H9 (cell line): ENCODE data around the gene BMPR2. TPM values are rescaled to one million over a fixed set of nuclear protein-coding genes. Genes with fewer than 3 reads are reported as not detected.

Experiments
- DNase-seq: peaks from one replicate; pipeline ENCODE4 v3.0.0-alpha.2; 2017
- H2AFZ ChIP-seq: one replicate; pipeline ENCODE4 v1.6.1; 2013; ENCODE audit warnings: mild to moderate bottlenecking, low read length, control low read depth, moderate library complexity
- H2AK5ac ChIP-seq: 2 replicates; pipeline ENCODE4 v1.6.1; 2013; ENCODE audit warnings: low read length, control low read depth, mixed read lengths; ENCODE audit not compliant: insufficient read length
- H2BK120ac ChIP-seq: one replicate; pipeline ENCODE4 v1.6.1; 2013; ENCODE audit warnings: low read depth, mild to moderate bottlenecking, low read length, control low read depth, inconsistent platforms; ENCODE audit not compliant: poor library complexity, severe bottlenecking
- H2BK12ac ChIP-seq: 2 replicates; pipeline ENCODE4 v1.6.1; 2013; ENCODE audit warnings: low read length, control low read depth, mixed read lengths, low read depth; ENCODE audit not compliant: insufficient read length
- H2BK15ac ChIP-seq: 2 replicates; pipeline ENCODE4 v1.6.1; 2013; ENCODE audit warnings: low read depth, low read length, control low read depth
- H2BK20ac ChIP-seq: one replicate; pipeline ENCODE4 v1.6.1; 2013; ENCODE audit warnings: low read depth, mild to moderate bottlenecking, low read length, control low read depth, inconsistent platforms; ENCODE audit not compliant: poor library complexity, severe bottlenecking
- H2BK5ac ChIP-seq: 2 replicates; pipeline ENCODE4 v1.6.1; 2013; ENCODE audit warnings: low read length, control low read depth, mixed read lengths; ENCODE audit not compliant: insufficient read length
- H3K14ac ChIP-seq: 2 replicates; pipeline ENCODE4 v1.6.1; 2013; ENCODE audit warnings: low read length, control low read depth; ENCODE audit not compliant: insufficient read depth
- H3K18ac ChIP-seq: 2 replicates; pipeline ENCODE4 v1.6.1; 2013; ENCODE audit warnings: low read depth, mild to moderate bottlenecking, mixed read lengths, low read length, control low read depth; ENCODE audit not compliant: insufficient read length
- H3K23ac ChIP-seq: 2 replicates; pipeline ENCODE4 v1.6.1; 2013; ENCODE audit warnings: low read length, control low read depth, mixed read lengths, low read depth; ENCODE audit not compliant: insufficient read length
- H3K23me2 ChIP-seq: 2 replicates; pipeline ENCODE4 v1.6.1; 2013; ENCODE audit warnings: low read depth, mild to moderate bottlenecking, mixed read lengths, low read length, control low read depth; ENCODE audit not compliant: insufficient read length, poor library complexity, severe bottlenecking
- H3K27ac ChIP-seq: 2 replicates; pipeline ENCODE4 v1.5.1; 2013; ENCODE audit warnings: low read length, control low read depth, mixed read lengths, low read depth; ENCODE audit not compliant: insufficient read length
- H3K27me3 ChIP-seq: 2 replicates; pipeline ENCODE4 v1.6.1; 2013; ENCODE audit warnings: low read length, control low read depth, inconsistent platforms; ENCODE audit not compliant: insufficient read depth
- H3K4ac ChIP-seq: 2 replicates; pipeline ENCODE4 v1.6.1; 2013; ENCODE audit warnings: low read depth, mild to moderate bottlenecking, control low read depth, inconsistent platforms, low read length, moderate library complexity
- H3K4me1 ChIP-seq: 2 replicates; pipeline ENCODE4 v1.6.1; 2013; ENCODE audit warnings: low read length, control low read depth, inconsistent platforms; ENCODE audit not compliant: insufficient read depth
- H3K4me2 ChIP-seq: 2 replicates; pipeline ENCODE4 v1.6.1; 2013; ENCODE audit warnings: low read length, control low read depth, mixed read lengths; ENCODE audit not compliant: insufficient read length, insufficient read depth
- H3K56ac ChIP-seq: 2 replicates; pipeline ENCODE4 v1.6.1; 2013; ENCODE audit warnings: low read depth, mild to moderate bottlenecking, mixed read lengths, low read length, control low read depth; ENCODE audit not compliant: insufficient read length
- H3K79me1 ChIP-seq: 2 replicates; pipeline ENCODE4 v1.6.1; 2013; ENCODE audit warnings: low read depth, mild to moderate bottlenecking, moderate library complexity, low read length, control low read depth, inconsistent platforms; ENCODE audit not compliant: insufficient read depth, poor library complexity, severe bottlenecking
- H3K79me2 ChIP-seq: 2 replicates; pipeline ENCODE4 v1.6.1; 2013; ENCODE audit warnings: low read length, control low read depth, inconsistent platforms; ENCODE audit not compliant: insufficient read depth
- H3K9ac ChIP-seq: 2 replicates; pipeline ENCODE4 v1.6.1; 2013; ENCODE audit warnings: low read length, control low read depth, mixed read lengths; ENCODE audit not compliant: insufficient read length; ENCODE audit errors: extremely low read depth
- H3K9me3 ChIP-seq: one replicate; pipeline ENCODE4 v1.6.1; 2013; ENCODE audit warnings: low read depth, low read length, inconsistent platforms; ENCODE audit not compliant: control insufficient read depth
- H3T11ph ChIP-seq: one replicate; pipeline ENCODE4 v1.6.1; 2013; ENCODE audit warnings: mild to moderate bottlenecking, low read length, control low read depth, inconsistent platforms
- H4K20me1 ChIP-seq: one replicate; pipeline ENCODE4 v1.6.1; 2013; ENCODE audit not compliant: control insufficient read depth, insufficient read length, insufficient read depth
- H4K5ac ChIP-seq: 2 replicates; pipeline ENCODE4 v1.6.1; 2013; ENCODE audit warnings: low read depth, mild to moderate bottlenecking, mixed read lengths, low read length, control low read depth; ENCODE audit not compliant: insufficient read length
- H4K8ac ChIP-seq: replicated peaks from 2 replicates; pipeline ENCODE4 v1.6.1; 2013; ENCODE audit warnings: low read length, control low read depth, mixed read lengths, low read depth; ENCODE audit not compliant: insufficient read length
- H4K91ac ChIP-seq: 2 replicates; pipeline ENCODE4 v1.6.1; 2013; ENCODE audit warnings: low read depth, mild to moderate bottlenecking, moderate library complexity, mixed read lengths, low read length, control low read depth; ENCODE audit not compliant: insufficient read length
- H3K27ac Mint-ChIP-seq, 3 experiments: 2 replicates in 2 of 3; 3 replicates in 1 of 3; pipeline ENCODE4 v1.8.0; 2020 to 2021; ENCODE audit warnings: mixed read lengths in 3 of 3, mild to moderate bottlenecking in 1 of 3, moderate library complexity in 1 of 3
- H3K27me3 Mint-ChIP-seq: 2 replicates; pipeline ENCODE4 v1.8.0; 2021; ENCODE audit warnings: low read depth, mild to moderate bottlenecking, moderate library complexity, mixed read lengths
- H3K36me3 Mint-ChIP-seq, 3 experiments: 2 replicates in 2 of 3; 3 replicates in 1 of 3; pipeline ENCODE4 v1.8.0; 2020 to 2021; ENCODE audit warnings: low read depth in 3 of 3, mixed read lengths in 3 of 3; ENCODE audit not compliant: insufficient read depth in 1 of 3
- H3K4me1 Mint-ChIP-seq, 2 experiments: 2 replicates each; pipeline ENCODE4 v1.8.0; 2020; ENCODE audit warnings: mixed read lengths in 2 of 2
- H3K4me3 Mint-ChIP-seq, 2 experiments: 2 replicates in 1 of 2; 3 replicates in 1 of 2; pipeline ENCODE4 v1.8.0; 2020 to 2021; ENCODE audit warnings: mild to moderate bottlenecking in 2 of 2, mixed read lengths in 2 of 2, moderate library complexity in 1 of 2
- H3K9me3 Mint-ChIP-seq, 2 experiments: 2 replicates in 1 of 2; 3 replicates in 1 of 2; pipeline ENCODE4 v1.8.0; 2020; ENCODE audit warnings: mild to moderate bottlenecking in 2 of 2, mixed read lengths in 2 of 2, moderate library complexity in 1 of 2
- WGBS: extraction: QIAGEN DNeasy Blood & Tissue Kit; methylation state at CpG from one replicate; pipeline ENCODE4 v1.1.7; 2013; ENCODE audit warnings: missing lambda C conversion rate, low lambda C conversion rate, mixed read lengths; ENCODE audit not compliant: insufficient read length; ENCODE audit errors: extremely low coverage; 5-methylcytosine and 5-hydroxymethylcytosine counted together
- total RNA-seq: library from RNA; stranded (reverse); gene quantifications from 2 replicates; pipeline ENCODE4 v1.2.1, GENCODE V29; 2021
- TF ChIP-seq, protein P1 (sequence below): fragments of 200-600 bp; sonication (generic); conservative IDR thresholded peaks from 3 replicates; pipeline ENCODE4 v1.8.0; 2021; ENCODE audit warnings: antibody characterized with exemption, mild to moderate bottlenecking

BMPR2 gene
- total RNA-seq, 1 experiment from 2014 or later: 17.3 TPM

DNA sequence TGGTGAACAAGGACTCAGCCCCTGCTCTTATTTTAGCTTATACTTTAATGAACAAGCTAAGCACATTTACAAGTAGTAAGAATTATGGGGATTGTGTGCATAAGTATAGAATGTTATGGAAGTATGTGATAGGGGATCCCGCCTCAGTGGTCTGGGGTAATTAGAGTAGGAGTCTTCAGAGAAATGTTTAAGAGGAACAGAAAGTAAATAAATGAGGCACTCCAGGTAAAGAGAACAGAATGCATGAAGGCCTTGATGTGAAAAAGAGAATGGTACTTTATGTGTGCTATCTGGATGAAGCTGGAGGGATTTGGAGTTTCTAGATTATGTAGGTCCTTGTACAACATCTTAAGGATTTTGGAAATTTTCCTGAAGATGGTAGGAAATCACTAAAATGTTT, 76.6 kb downstream of the BMPR2 start:
- WGBS: no CpG with 5 or more reads among the region's 1 CpG
- Histone ChIP-seq H3K27ac (no peak overlapping the region), H4K20me1 (no peaks in the 10 kb centered on the region), H2BK15ac (no peak overlapping the region), H3K4me2 (no peak overlapping the region), H3T11ph (no peak overlapping the region), H3K9me3 (no peaks in the 10 kb centered on the region), H3K23ac (no peak overlapping the region), H3K79me1 (no peaks in the 10 kb centered on the region), H4K91ac (no peak overlapping the region), H4K5ac (no peak overlapping the region), H3K23me2 (no peaks in the 10 kb centered on the region), H2BK12ac (no peak overlapping the region), H3K18ac (no peak overlapping the region), H3K4ac (no peak overlapping the region), H2BK5ac (no peak overlapping the region), H3K56ac (no peak overlapping the region), H2AK5ac (no peak overlapping the region), H2BK120ac (no peak overlapping the region), H3K14ac (no peak overlapping the region), H3K27me3 (no peaks in the 10 kb centered on the region; the same call in 1 of the 2 replicates), H4K8ac (no peak overlapping the region), H2BK20ac (no peak overlapping the region), H3K4me1 (no peaks in the 10 kb centered on the region), H3K79me2 (no peaks in the 10 kb centered on the region), H3K9ac (no peak overlapping the region), H2AFZ (no peak overlapping the region)
- Mint-ChIP-seq H3K4me1 (no peaks in the 10 kb centered on the region), H3K9me3 (peaks cover 6 to 11% of the 10 kb centered on the region in 2 experiments), H3K4me3 (no peak overlapping the region), H3K36me3 (peaks cover 12 to 20% (median 18%) of the 10 kb centered on the region in 3 experiments), H3K27ac (no peak overlapping the region), H3K27me3 (no peaks in the 10 kb centered on the region)
- TF ChIP-seq, protein P1, sequence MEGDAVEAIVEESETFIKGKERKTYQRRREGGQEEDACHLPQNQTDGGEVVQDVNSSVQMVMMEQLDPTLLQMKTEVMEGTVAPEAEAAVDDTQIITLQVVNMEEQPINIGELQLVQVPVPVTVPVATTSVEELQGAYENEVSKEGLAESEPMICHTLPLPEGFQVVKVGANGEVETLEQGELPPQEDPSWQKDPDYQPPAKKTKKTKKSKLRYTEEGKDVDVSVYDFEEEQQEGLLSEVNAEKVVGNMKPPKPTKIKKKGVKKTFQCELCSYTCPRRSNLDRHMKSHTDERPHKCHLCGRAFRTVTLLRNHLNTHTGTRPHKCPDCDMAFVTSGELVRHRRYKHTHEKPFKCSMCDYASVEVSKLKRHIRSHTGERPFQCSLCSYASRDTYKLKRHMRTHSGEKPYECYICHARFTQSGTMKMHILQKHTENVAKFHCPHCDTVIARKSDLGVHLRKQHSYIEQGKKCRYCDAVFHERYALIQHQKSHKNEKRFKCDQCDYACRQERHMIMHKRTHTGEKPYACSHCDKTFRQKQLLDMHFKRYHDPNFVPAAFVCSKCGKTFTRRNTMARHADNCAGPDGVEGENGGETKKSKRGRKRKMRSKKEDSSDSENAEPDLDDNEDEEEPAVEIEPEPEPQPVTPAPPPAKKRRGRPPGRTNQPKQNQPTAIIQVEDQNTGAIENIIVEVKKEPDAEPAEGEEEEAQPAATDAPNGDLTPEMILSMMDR: no peak
- DNase-seq: no peak
